B cell (primary cell): ENCODE measurements around the gene MYPOP. TPM values are rescaled to one million over a fixed set of nuclear protein-coding genes. Genes with fewer than 3 reads are reported as not detected.

Experiments
- ATAC-seq: fragments of 200-7000 bp; cut with Tn5 transposase; one replicate; pipeline ENCODE4 v1.10.0; 2021; ENCODE audit warnings: low read depth, mild to moderate bottlenecking, moderate number of reproducible peaks, moderate library complexity
- CTCF ChIA-PET: fragments of 350-600 bp; sonication (Branson Sonifier 250); formaldehyde crosslinking; loops from one replicate; lab custom pipeline; 2021; ENCODE audit warnings: antibody characterized with exemption, inconsistent platforms; lab: Charles Lee
- POLR2A ChIA-PET: fragments of 350-600 bp; sonication (Branson Sonifier 250); formaldehyde crosslinking; loops from one replicate; lab custom pipeline; 2021; ENCODE audit warnings: antibody characterized with exemption; lab: Charles Lee
- DNase-seq: peaks from one replicate; pipeline ENCODE4 v3.0.0; 2013
- H2AFZ ChIP-seq: 2 replicates; pipeline ENCODE4 v1.6.1; 2012; ENCODE audit warnings: mild to moderate bottlenecking, low read depth, low read length; ENCODE audit not compliant: insufficient read depth, poor library complexity, severe bottlenecking
- H3K27ac ChIP-seq, 2 donors: 1 replicate in 1 of 2; 2 replicates in 1 of 2; pipeline ENCODE4 v1.5.1; 2012 to 2013; ENCODE audit warnings: low read length in 2 of 2, mild to moderate bottlenecking in 2 of 2, moderate library complexity in 1 of 2
- H3K27me3 ChIP-seq, 4 experiments: fragments of 200-600 bp in 1 of 4; sonication (generic) in 1 of 4; replicated peaks in 1 of 4; 1 replicate in 2 of 4; 2 replicates in 2 of 4; pipeline versions ENCODE4 v1.6.1 to v1.7.0; 2013 to 2016; ENCODE audit warnings: low read length in 3 of 4, mild to moderate bottlenecking in 2 of 4, mixed read lengths in 1 of 4, moderate library complexity in 1 of 4; ENCODE audit not compliant: insufficient read depth in 4 of 4, control insufficient read depth in 3 of 4; ENCODE audit errors: control extremely low read depth in 1 of 4
- H3K36me3 ChIP-seq, 2 experiments: replicated peaks in 1 of 2; 1 replicate in 1 of 2; 2 replicates in 1 of 2; pipeline versions ENCODE4 v1.6.1 to v1.7.1; 2013; ENCODE audit warnings: low read length in 1 of 2; ENCODE audit not compliant: insufficient read depth in 2 of 2, control insufficient read depth in 1 of 2; ENCODE audit errors: control extremely low read depth in 1 of 2, extremely low read depth in 1 of 2
- H3K4me1 ChIP-seq, 2 donors: fragments of 200-600 bp in 1 of 2; sonication (generic) in 1 of 2; 1 replicate in 1 of 2; 2 replicates in 1 of 2; pipeline versions ENCODE4 v1.5.1 to v1.6.1; 2013 to 2017; ENCODE audit warnings: low read length in 2 of 2; ENCODE audit not compliant: control insufficient read depth in 2 of 2, insufficient read depth in 2 of 2
- H3K4me2 ChIP-seq: replicated peaks from 2 replicates; pipeline ENCODE3; 2012; ENCODE audit warnings: mild to moderate bottlenecking, low read depth, low read length; ENCODE audit not compliant: poor library complexity, severe bottlenecking
- H3K4me3 ChIP-seq, 5 experiments: fragments of 200-600 bp in 1 of 5; sonication (generic) in 1 of 5; 1 replicate in 3 of 5; 2 replicates in 2 of 5; pipeline versions ENCODE4 v1.5.1 to v1.7.0; 2011 to 2016; ENCODE audit warnings: low read length in 4 of 5, mild to moderate bottlenecking in 4 of 5, low read depth in 2 of 5, control low read depth in 1 of 5, moderate library complexity in 1 of 5; ENCODE audit not compliant: insufficient read depth in 1 of 5; ENCODE audit errors: control extremely low read depth in 1 of 5, extremely low read depth in 1 of 5
- H3K79me2 ChIP-seq: fragments of 200-600 bp; sonication (generic); one replicate; pipeline ENCODE4 v1.6.0; 2016; ENCODE audit warnings: low read length; ENCODE audit not compliant: control insufficient read depth, insufficient read depth
- H3K9ac ChIP-seq: fragments of 200-600 bp; sonication (generic); 2 replicates; pipeline ENCODE4 v1.6.1; 2017; ENCODE audit warnings: mild to moderate bottlenecking, low read length, moderate library complexity
- H3K9me3 ChIP-seq, 3 donors: one replicate each; pipeline versions ENCODE4 v1.6.1 to v1.7.1; 2013; ENCODE audit warnings: low read length in 2 of 3; ENCODE audit not compliant: control insufficient read depth in 2 of 3, insufficient read depth in 1 of 3; ENCODE audit errors: control extremely low read depth in 1 of 3
- H4K20me1 ChIP-seq: 2 replicates; pipeline ENCODE4 v1.6.0; 2012; ENCODE audit warnings: mild to moderate bottlenecking, low read length; ENCODE audit not compliant: insufficient read depth, control insufficient read depth, poor library complexity, severe bottlenecking
- H3K27ac Mint-ChIP-seq: one replicate; pipeline ENCODE4 v1.8.0; 2021; ENCODE audit warnings: mixed read lengths
- H3K27me3 Mint-ChIP-seq: one replicate; pipeline ENCODE4 v1.8.0; 2021; ENCODE audit warnings: mixed read lengths
- H3K4me1 Mint-ChIP-seq: one replicate; pipeline ENCODE4 v1.8.0; 2021; ENCODE audit warnings: mixed read lengths
- H3K4me3 Mint-ChIP-seq: one replicate; pipeline ENCODE4 v1.8.0; 2021; ENCODE audit warnings: mixed read lengths
- H3K9me3 Mint-ChIP-seq: one replicate; pipeline ENCODE4 v1.8.0; 2022; ENCODE audit warnings: mixed read lengths; ENCODE audit not compliant: insufficient read depth
- EZH2 ChIP-seq: IDR thresholded peaks from 2 replicates; pipeline ENCODE4 v1.6.1; 2012; ENCODE audit warnings: borderline replicate concordance, low read depth, mild to moderate bottlenecking, moderate library complexity, low read length; ENCODE audit not compliant: insufficient read depth, poor library complexity, severe bottlenecking
- WGBS: methylation state at CpG from one replicate; pipeline ENCODE4 v1.1.5; 2013; ENCODE audit warnings: missing lambda C conversion rate; ENCODE audit not compliant: insufficient coverage; 5-methylcytosine and 5-hydroxymethylcytosine counted together
- intact Hi-C: fragments of 100-400 bp; cut with micrococcal nuclease; formaldehyde crosslinking; loops from one replicate; pipeline ENCODE4 v1.10.0; 2022
- polyA plus RNA-seq: library from polyadenylated mRNA; depleted of rRNA; stranded (reverse); fragments of >200 nt; gene quantifications from 2 replicates; pipeline ENCODE4 v1.2.3, GENCODE V29; 2012
- total RNA-seq, 2 donors: library from RNA; stranded (reverse); fragments of 120-200 nt in 1 of 2; gene quantifications; 1 replicate in 1 of 2; 2 replicates in 1 of 2; pipeline versions ENCODE4 v1.2.3 to v1.2.4, GENCODE V29; 2013 to 2022
- TF ChIP-seq, protein P1 (sequence below): fragments of 200-600 bp; IDR thresholded peaks from one replicate; pipeline ENCODE4 v1.8.0; 2022; ENCODE audit warnings: antibody characterized with exemption, mild to moderate bottlenecking

The MYPOP gene
- total and polyA plus RNA-seq, 2 donors (not counting 1 experiment from before 2014, with no cell fraction given) = 5.7 to 12.1 TPM

DNA sequence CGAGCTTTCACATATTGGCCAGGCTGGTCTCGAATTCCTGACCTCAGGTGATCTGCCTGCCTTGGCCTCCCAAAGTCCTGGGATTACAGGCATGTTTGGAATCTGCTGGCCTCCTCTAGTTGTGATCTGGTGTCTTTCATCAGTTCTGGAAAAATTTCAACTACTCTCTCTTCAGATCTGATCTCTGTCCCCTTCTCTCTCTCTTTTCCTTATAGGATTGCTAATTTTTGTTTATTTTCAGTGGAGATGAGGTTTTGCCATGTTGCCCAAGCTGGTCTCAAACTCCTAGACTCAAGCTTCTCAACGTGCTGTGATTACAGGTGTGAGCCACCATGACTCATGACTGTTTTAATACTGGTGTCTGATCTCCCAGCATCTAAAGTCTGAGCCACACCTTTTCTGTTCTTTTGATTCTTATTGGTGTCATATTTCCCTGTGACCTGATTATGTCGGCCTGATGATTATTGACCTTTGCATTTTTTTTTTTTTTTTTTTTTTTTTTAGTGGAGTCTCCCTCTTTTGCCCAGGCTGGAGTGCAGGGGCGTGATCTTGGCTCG is 22.6 kb upstream of the MYPOP start:
- no peaks in the 10 kb centered on the region for H3K9me3 Mint-ChIP-seq
- H3K9me3 ChIP-seq = no peaks in the 10 kb centered on the region
- intact Hi-C loops = no loop called here

GRCh38 chr19:45922281-45922680 is 19.9 kb upstream of the MYPOP start:
- no peak overlapping the region for H3K27ac Mint-ChIP-seq
- CTCF ChIA-PET = no interaction called here
- ATAC-seq = no peak
- Histone ChIP-seq H3K27me3 (no peaks in the 10 kb centered on the region), H4K20me1 (no peaks in the 10 kb centered on the region), H3K4me2 (no peak overlapping the region), H3K4me3 (no peak overlapping the region), H3K27ac (no peak overlapping the region), H3K9ac (no peak overlapping the region), H3K36me3 (no peaks in the 10 kb centered on the region), H3K79me2 (no peaks in the 10 kb centered on the region), H3K4me1 (no peaks in the 10 kb centered on the region), H2AFZ (no peak overlapping the region), H3K9me3 (no peaks in the 10 kb centered on the region)
- H3K4me3 Mint-ChIP-seq = no peak overlapping the region
- intact Hi-C loops = no loop called here
- no peak for DNase-seq
- H3K27me3 Mint-ChIP-seq = peaks cover 5% of the 10 kb centered on the region
- no peaks in the 10 kb centered on the region for H3K9me3 Mint-ChIP-seq
- H3K4me1 Mint-ChIP-seq = no peaks in the 10 kb centered on the region
- TF ChIP-seq, protein P1, sequence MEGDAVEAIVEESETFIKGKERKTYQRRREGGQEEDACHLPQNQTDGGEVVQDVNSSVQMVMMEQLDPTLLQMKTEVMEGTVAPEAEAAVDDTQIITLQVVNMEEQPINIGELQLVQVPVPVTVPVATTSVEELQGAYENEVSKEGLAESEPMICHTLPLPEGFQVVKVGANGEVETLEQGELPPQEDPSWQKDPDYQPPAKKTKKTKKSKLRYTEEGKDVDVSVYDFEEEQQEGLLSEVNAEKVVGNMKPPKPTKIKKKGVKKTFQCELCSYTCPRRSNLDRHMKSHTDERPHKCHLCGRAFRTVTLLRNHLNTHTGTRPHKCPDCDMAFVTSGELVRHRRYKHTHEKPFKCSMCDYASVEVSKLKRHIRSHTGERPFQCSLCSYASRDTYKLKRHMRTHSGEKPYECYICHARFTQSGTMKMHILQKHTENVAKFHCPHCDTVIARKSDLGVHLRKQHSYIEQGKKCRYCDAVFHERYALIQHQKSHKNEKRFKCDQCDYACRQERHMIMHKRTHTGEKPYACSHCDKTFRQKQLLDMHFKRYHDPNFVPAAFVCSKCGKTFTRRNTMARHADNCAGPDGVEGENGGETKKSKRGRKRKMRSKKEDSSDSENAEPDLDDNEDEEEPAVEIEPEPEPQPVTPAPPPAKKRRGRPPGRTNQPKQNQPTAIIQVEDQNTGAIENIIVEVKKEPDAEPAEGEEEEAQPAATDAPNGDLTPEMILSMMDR = no peak
- no peak for TF ChIP-seq EZH2
- POLR2A ChIA-PET = no interaction called here
- 81% methylated on average over 6 of the region's 9 CpGs for WGBS

More for the DNA sequence above, 22.6 kb upstream of the MYPOP start:
- H3K4me3 ChIP-seq = no peak overlapping the region
- no peaks in the 10 kb centered on the region for H3K27me3 ChIP-seq
- H2AFZ ChIP-seq = no peak overlapping the region
- ATAC-seq (no peak), DNase-seq (no peak)
- Mint-ChIP-seq H3K27me3 (peaks cover 3% of the 10 kb centered on the region), H3K4me1 (peaks cover 8% of the 10 kb centered on the region), H3K4me3 (no peak overlapping the region), H3K27ac (no peak overlapping the region)
- 86% methylated on average over 3 of the region's 6 CpGs for WGBS
- ChIA-PET POLR2A (no interaction called here), CTCF (no interaction called here)
- H3K4me2 ChIP-seq = no peak overlapping the region
- TF ChIP-seq, protein P1 = no peak
- TF ChIP-seq EZH2 = no peak
- H3K79me2 ChIP-seq = no peaks in the 10 kb centered on the region
- no peak overlapping the region for H3K9ac ChIP-seq
- H3K36me3 ChIP-seq = no peaks in the 10 kb centered on the region
- H4K20me1 ChIP-seq = no peaks in the 10 kb centered on the region
- H3K27ac ChIP-seq = no peak overlapping the region
- H3K4me1 ChIP-seq = peaks cover 7 to 8% of the 10 kb centered on the region in 2 donors
